ENCODE measurements around the gene DUSP9. TPM values are rescaled to one million over a fixed set of nuclear protein-coding genes. Genes with fewer than 3 reads are reported as not detected.

The DUSP9 gene
- total RNA-seq, 1 donor from 2014 or later: 0.20 TPM

DNA sequence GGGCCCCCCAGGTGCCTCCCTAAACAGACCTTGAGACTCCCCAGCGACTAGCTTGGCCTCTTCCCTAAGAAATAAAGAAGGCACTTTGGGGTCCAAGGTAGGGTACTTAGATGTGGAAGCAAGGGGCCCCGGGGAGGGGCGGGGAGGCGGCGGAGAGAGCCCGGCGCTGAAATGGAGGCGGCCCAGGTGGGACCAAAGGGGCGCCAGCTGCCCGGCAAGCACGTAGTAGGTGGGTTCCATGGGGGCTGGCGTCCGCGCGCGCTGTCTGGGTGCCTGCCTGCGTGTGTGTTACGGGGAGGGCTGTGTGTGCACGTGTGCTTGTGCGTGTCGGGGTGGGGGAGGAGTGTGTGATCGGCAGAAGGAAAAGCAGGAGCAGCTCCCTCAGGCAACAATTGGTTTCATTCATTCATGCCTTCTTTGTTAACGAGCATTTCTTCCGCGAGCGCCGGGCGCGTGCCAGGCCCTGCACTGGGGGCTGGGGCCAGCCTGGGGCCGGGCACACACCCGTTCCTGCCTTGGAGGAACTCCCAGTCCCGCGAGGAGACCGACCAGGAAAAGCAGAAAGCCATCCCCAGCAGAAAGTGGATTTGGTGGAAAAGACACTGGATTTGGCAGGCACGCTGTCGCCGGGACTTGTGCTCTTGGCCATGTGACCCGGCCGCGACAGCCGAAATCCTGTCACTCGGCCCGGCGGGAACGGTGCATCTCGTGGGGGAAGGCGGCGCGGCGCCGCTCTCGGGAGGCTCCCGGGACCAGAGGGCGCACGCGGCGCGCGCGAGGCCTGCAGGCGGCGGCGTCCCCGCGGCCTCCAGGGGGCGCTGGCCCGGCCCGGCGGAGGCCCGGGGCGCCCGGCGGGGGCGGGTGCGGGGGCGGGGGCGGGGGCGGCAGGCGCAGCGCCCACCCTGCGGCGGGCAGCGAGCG lies 3.3 kb upstream of the DUSP9 start:
- no peak overlapping the region for H3K9ac ChIP-seq (ENCODE audit: low read length)
- H3K27ac ChIP-seq (ENCODE audit: low read depth, low read length): no peak overlapping the region
- H4K20me1 ChIP-seq (ENCODE audit: insufficient read depth, low read length): no peaks in the 10 kb centered on the region
- peaks cover 3% of the 10 kb centered on the region for H3K4me1 ChIP-seq (ENCODE audit: insufficient read depth, low read length)
- Mint-ChIP-seq H3K36me3 (ENCODE audit: low read depth, unreplicated experiment) (no peaks in the 10 kb centered on the region), H3K4me3 (ENCODE audit: unreplicated experiment) (peak overlapping the region; percentile 62), H3K27me3 (ENCODE audit: low read depth, unreplicated experiment) (peaks cover 29% of the 10 kb centered on the region), H3K27ac (ENCODE audit: unreplicated experiment) (no peak overlapping the region), H3K9me3 (ENCODE audit: unreplicated experiment) (no peaks in the 10 kb centered on the region), H3K4me1 (ENCODE audit: low read depth, unreplicated experiment) (no peaks in the 10 kb centered on the region)
- FAIRE-seq (no peak), DNase-seq (ENCODE audit: low read depth) (no peak)
- peaks cover 29% of the 10 kb centered on the region for H3K27me3 ChIP-seq (ENCODE audit: insufficient read depth, low read length)
- H3K9me3 ChIP-seq (ENCODE audit: insufficient read depth, low read depth, low read length): no peaks in the 10 kb centered on the region
- H3K36me3 ChIP-seq (ENCODE audit: insufficient read depth, low read length): no peaks in the 10 kb centered on the region
- H3K4me2 ChIP-seq (ENCODE audit: low read length): peak overlapping the region; percentile 57
- TF ChIP-seq, protein P1, sequence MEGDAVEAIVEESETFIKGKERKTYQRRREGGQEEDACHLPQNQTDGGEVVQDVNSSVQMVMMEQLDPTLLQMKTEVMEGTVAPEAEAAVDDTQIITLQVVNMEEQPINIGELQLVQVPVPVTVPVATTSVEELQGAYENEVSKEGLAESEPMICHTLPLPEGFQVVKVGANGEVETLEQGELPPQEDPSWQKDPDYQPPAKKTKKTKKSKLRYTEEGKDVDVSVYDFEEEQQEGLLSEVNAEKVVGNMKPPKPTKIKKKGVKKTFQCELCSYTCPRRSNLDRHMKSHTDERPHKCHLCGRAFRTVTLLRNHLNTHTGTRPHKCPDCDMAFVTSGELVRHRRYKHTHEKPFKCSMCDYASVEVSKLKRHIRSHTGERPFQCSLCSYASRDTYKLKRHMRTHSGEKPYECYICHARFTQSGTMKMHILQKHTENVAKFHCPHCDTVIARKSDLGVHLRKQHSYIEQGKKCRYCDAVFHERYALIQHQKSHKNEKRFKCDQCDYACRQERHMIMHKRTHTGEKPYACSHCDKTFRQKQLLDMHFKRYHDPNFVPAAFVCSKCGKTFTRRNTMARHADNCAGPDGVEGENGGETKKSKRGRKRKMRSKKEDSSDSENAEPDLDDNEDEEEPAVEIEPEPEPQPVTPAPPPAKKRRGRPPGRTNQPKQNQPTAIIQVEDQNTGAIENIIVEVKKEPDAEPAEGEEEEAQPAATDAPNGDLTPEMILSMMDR (IDR thresholded peaks at IDR 0.05; ENCODE audit: insufficient read depth, low read depth, low read length): no peak
- TF ChIP-seq EZH2 (IDR thresholded peaks at IDR 0.05; ENCODE audit: insufficient read depth, low read length): no peak
- no peak overlapping the region for H3K4me3 ChIP-seq (ENCODE audit: insufficient read depth, low read depth, low read length)
- no peaks in the 10 kb centered on the region for H3K79me2 ChIP-seq (ENCODE audit: insufficient read depth, low read length)
- H2AFZ ChIP-seq (ENCODE audit: low read depth, low read length): peak overlapping the region; percentile 52

DNA sequence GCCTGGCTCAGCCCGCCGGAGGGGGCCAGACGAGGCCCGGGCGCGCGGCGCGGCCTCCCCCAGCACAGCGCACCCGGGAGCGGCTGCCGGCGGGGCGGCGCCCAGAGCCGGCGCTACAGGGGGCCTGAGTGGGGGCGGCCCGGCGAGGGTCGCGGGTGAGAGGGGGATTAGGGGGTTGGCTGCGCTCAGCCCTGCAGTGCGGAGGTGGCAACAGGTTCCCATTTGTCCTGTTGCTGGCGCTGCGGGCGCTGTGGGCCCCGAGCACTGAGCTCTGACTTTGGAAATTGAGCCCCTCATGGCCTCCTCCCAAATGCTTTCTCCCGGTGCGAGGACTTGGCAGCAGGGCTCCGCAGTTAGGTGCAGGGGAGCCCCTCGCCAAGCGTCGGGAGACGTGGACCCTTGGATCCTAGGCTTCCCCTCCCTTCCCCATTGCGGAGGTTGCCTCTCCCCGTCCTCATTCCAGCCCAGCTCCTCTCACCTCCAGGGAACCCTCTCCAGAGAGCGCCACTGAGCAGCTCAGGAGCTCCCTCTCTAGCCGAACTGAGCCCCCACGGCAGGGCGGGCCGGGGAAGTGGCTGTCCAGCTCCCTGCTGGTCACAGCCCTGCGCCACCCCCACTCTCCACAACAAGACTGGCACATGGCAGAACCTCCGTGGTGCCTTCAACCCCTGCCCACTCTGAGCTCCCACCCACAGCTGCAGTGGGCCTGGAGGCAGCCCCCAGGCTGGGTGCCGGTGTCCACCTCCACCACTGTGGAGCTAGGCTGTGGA lies 2.5 kb upstream of the DUSP9 start:
- no peaks in the 10 kb centered on the region for H3K79me2 ChIP-seq (ENCODE audit: insufficient read depth, low read length)
- Mint-ChIP-seq H3K9me3 (ENCODE audit: unreplicated experiment) (no peaks in the 10 kb centered on the region), H3K4me3 (ENCODE audit: unreplicated experiment) (peak overlapping the region; percentile 27), H3K27ac (ENCODE audit: unreplicated experiment) (no peak overlapping the region), H3K36me3 (ENCODE audit: low read depth, unreplicated experiment) (no peaks in the 10 kb centered on the region), H3K27me3 (ENCODE audit: low read depth, unreplicated experiment) (peaks cover 28% of the 10 kb centered on the region), H3K4me1 (ENCODE audit: low read depth, unreplicated experiment) (no peaks in the 10 kb centered on the region)
- DNase-seq (ENCODE audit: low read depth) (no peak), FAIRE-seq (no peak)
- no peak overlapping the region for H3K4me3 ChIP-seq (ENCODE audit: insufficient read depth, low read depth, low read length)
- H3K36me3 ChIP-seq (ENCODE audit: insufficient read depth, low read length): no peaks in the 10 kb centered on the region
- TF ChIP-seq, protein P1 (IDR thresholded peaks at IDR 0.05; ENCODE audit: insufficient read depth, low read depth, low read length): no peak
- TF ChIP-seq EZH2 (IDR thresholded peaks at IDR 0.05; ENCODE audit: insufficient read depth, low read length): peak; percentile 63
- H3K9ac ChIP-seq (ENCODE audit: low read length): no peak overlapping the region
- no peak overlapping the region for H3K27ac ChIP-seq (ENCODE audit: low read depth, low read length)
- no peaks in the 10 kb centered on the region for H3K9me3 ChIP-seq (ENCODE audit: insufficient read depth, low read depth, low read length)
- H3K4me2 ChIP-seq (ENCODE audit: low read length): no peak overlapping the region
- H3K4me1 ChIP-seq (ENCODE audit: insufficient read depth, low read length): peaks cover 3% of the 10 kb centered on the region
- H4K20me1 ChIP-seq (ENCODE audit: insufficient read depth, low read length): no peaks in the 10 kb centered on the region
- peaks cover 29% of the 10 kb centered on the region for H3K27me3 ChIP-seq (ENCODE audit: insufficient read depth, low read length)
- H2AFZ ChIP-seq (ENCODE audit: low read depth, low read length): no peak overlapping the region

Measured in astrocyte (in vitro differentiated cells and primary cell).